GM19324 (cell line): Measurements from ENCODE around the gene JAKMIP1.

ENCODE experiments used
- ATAC-seq: cut with Tn5 transposase; IDR thresholded peaks from one replicate; pipeline ENCODE4 v1.9.1; 2021; ENCODE audit warnings: mild to moderate bottlenecking, moderate library complexity; ENCODE audit not compliant: unreplicated experiment, low FRiP score

JAKMIP1 gene

GRCh38 chr4:6049278-6049677, 151.1 kb downstream of the JAKMIP1 start:
- ATAC-seq, result no peak

- ATAC-seq, result no peak
Measured at GRCh38 chr4:6048537-6048936, 151.8 kb downstream of the JAKMIP1 start.

GRCh38 chr4:6047130-6047673, 153.1 kb downstream of the JAKMIP1 start:
- ATAC-seq, result no peak

GRCh38 chr4:6046526-6047129, 153.7 kb downstream of the JAKMIP1 start:
- no peak for ATAC-seq

GRCh38 chr4:6044805-6045204, 155.5 kb downstream of the JAKMIP1 start:
- no peak for ATAC-seq

GRCh38 chr4:6044276-6044675, 156.1 kb downstream of the JAKMIP1 start:
- ATAC-seq, result no peak

- no peak for ATAC-seq
Measured at GRCh38 chr4:6043843-6044242, 156.5 kb downstream of the JAKMIP1 start.

- no peak for ATAC-seq
Measured at GRCh38 chr4:6043188-6043587, 157.2 kb downstream of the JAKMIP1 start.

- ATAC-seq, result no peak
Measured at GRCh38 chr4:6042293-6043063, 157.9 kb downstream of the JAKMIP1 start.

- no peak for ATAC-seq
Measured at GRCh38 chr4:6041800-6042199, 158.5 kb downstream of the JAKMIP1 start.

GRCh38 chr4:6038711-6039110, 161.6 kb downstream of the JAKMIP1 start:
- ATAC-seq, result no peak

GRCh38 chr4:6035786-6036185, 164.6 kb downstream of the JAKMIP1 start:
- ATAC-seq, result no peak

GRCh38 chr4:6033381-6033780, 167.0 kb downstream of the JAKMIP1 start:
- ATAC-seq, result no peak

- ATAC-seq, result no peak
Measured at GRCh38 chr4:6032249-6033244, 167.8 kb downstream of the JAKMIP1 start.

- no peak for ATAC-seq
Measured at GRCh38 chr4:6031846-6032245, 168.5 kb downstream of the JAKMIP1 start.

- no peak for ATAC-seq
Measured at GRCh38 chr4:6030679-6031078, 169.7 kb downstream of the JAKMIP1 start.

GRCh38 chr4:6029254-6029653, 171.1 kb downstream of the JAKMIP1 start:
- ATAC-seq, result no peak

- ATAC-seq, result no peak
Measured at GRCh38 chr4:6028168-6028567, 172.2 kb downstream of the JAKMIP1 start.

- ATAC-seq, result no peak
Measured at GRCh38 chr4:6027392-6027791, 173.0 kb downstream of the JAKMIP1 start.

- ATAC-seq, result no peak
Measured at GRCh38 chr4:6024313-6024960, 175.9 kb downstream of the JAKMIP1 start.
